Right renal cortex interstitium (tissue), 3 donors: Measurements from ENCODE around the gene PLXNB3. TPM values are rescaled to one million over a fixed set of nuclear protein-coding genes. Genes with fewer than 3 reads are reported as not detected.

Source experiments
- DNase-seq, 3 donors: peaks; one replicate each; pipeline ENCODE4 v3.0.0-alpha.2; 2013; ENCODE audit warnings: low read depth in 3 of 3, low spot score in 2 of 3
- polyA plus RNA-seq, 3 donors: library from polyadenylated mRNA; unstranded; fragments of 120-200 nt; gene quantifications; one replicate each; pipeline ENCODE4 v1.2.1, GENCODE V29; 2013; ENCODE audit not compliant: insufficient read length in 3 of 3

The PLXNB3 gene
- polyA plus RNA-seq, 3 donors: 0.96 to 1.7 (median 1.6) TPM

- DNase-seq: no peak
These were observed 8.5 kb downstream of the PLXNB3 start for GRCh38 chrX:153772316-153773217.

GRCh38 chrX:153773218-153773611 is 9.2 kb downstream of the PLXNB3 start:
- DNase-seq: no peak

- DNase-seq: no peak
These were observed 9.9 kb downstream of the PLXNB3 start for GRCh38 chrX:153773741-153774575.

- no peak for DNase-seq
These were observed 10.7 kb downstream of the PLXNB3 start for GRCh38 chrX:153774576-153775292.

- DNase-seq: no peak
These were observed 11.5 kb downstream of the PLXNB3 start for GRCh38 chrX:153775293-153776119.

GRCh38 chrX:153776120-153776599 is 12.1 kb downstream of the PLXNB3 start:
- DNase-seq: no peak

GRCh38 chrX:153776611-153777045 is 12.6 kb downstream of the PLXNB3 start:
- no peak for DNase-seq

- no peak for DNase-seq
These were observed 13.4 kb downstream of the PLXNB3 start for GRCh38 chrX:153777261-153778090.

GRCh38 chrX:153778181-153778580 is 14.1 kb downstream of the PLXNB3 start:
- no peak for DNase-seq

- DNase-seq: no peak
These were observed 14.6 kb downstream of the PLXNB3 start for GRCh38 chrX:153778684-153779101.

- DNase-seq: no peak
These were observed 16.0 kb downstream of the PLXNB3 start for GRCh38 chrX:153779891-153780677.

GRCh38 chrX:153780678-153781427 is 16.8 kb downstream of the PLXNB3 start, which contains the start of gene SRPK3:
SRPK3 (plus strand) TSS chrX:153781041; CDS start chrX:153781087, 46 bp downstream.
- DNase-seq: no peak

- no peak for DNase-seq
These were observed 17.5 kb downstream of the PLXNB3 start for GRCh38 chrX:153781428-153782047.

- DNase-seq: no peak
These were observed 18.3 kb downstream of the PLXNB3 start for GRCh38 chrX:153782313-153782712.

GRCh38 chrX:153782871-153783270 is 18.8 kb downstream of the PLXNB3 start:
- DNase-seq: no peak

- DNase-seq: no peak
These were observed 19.4 kb downstream of the PLXNB3 start for GRCh38 chrX:153783378-153784013.
